Panc1 (cell line): ENCODE data around the gene RRP12. TPM values are rescaled to one million over a fixed set of nuclear protein-coding genes. Genes with fewer than 3 reads are reported as not detected.

Source experiments
- ATAC-seq: fragments of 200-7000 bp; cut with Tn5 transposase; 2 replicates; pipeline ENCODE4 v1.9.1; 2020; ENCODE audit warnings: mild to moderate bottlenecking, moderate library complexity
- BruUV-seq: library from RNA; stranded (reverse); fragments of 400-500 nt; replicated peaks from 2 replicates; lab custom pipeline; 2021; lab: Mats Ljungman, UMichigan
- CTCF ChIA-PET: fragments of 300-600 bp; sonication (Branson Sonifier 250); formaldehyde crosslinking; loops from one replicate; lab custom pipeline; 2022; ENCODE audit warnings: antibody characterized with exemption; lab: Charles Lee
- POLR2A ChIA-PET: fragments of 300-600 bp; sonication (Branson Sonifier 250); formaldehyde crosslinking; loops from one replicate; lab custom pipeline; 2022; ENCODE audit warnings: antibody characterized with exemption; lab: Charles Lee
- DNase-seq: peaks from one replicate; pipeline ENCODE4 v3.0.0-alpha.2; 2010; ENCODE audit warnings: low read depth, low spot score
- H3K27ac ChIP-seq: 2 replicates; pipeline ENCODE4 v1.5.1; 2011; ENCODE audit warnings: mild to moderate bottlenecking, low read length, inconsistent platforms
- H3K27me3 ChIP-seq: fragments of 200-500 bp; sonication (Bioruptor generic); 2 replicates; pipeline ENCODE4 v1.6.0; 2014; ENCODE audit warnings: low read length, inconsistent platforms; ENCODE audit not compliant: control insufficient read depth, insufficient read depth
- H3K36me3 ChIP-seq: fragments of 200-500 bp; sonication (Bioruptor generic); 2 replicates; pipeline ENCODE4 v1.5.1; 2014; ENCODE audit warnings: inconsistent platforms, mild to moderate bottlenecking, low read length, moderate library complexity; ENCODE audit not compliant: control insufficient read depth, insufficient read depth
- H3K4me1 ChIP-seq: 2 replicates; pipeline ENCODE4 v1.5.1; 2011; ENCODE audit warnings: inconsistent platforms, mild to moderate bottlenecking, low read length, moderate library complexity; ENCODE audit not compliant: control insufficient read depth, insufficient read depth
- H3K4me3 ChIP-seq, 2 experiments: 2 replicates each; pipeline ENCODE4 v1.5.1; 2011 to 2012; ENCODE audit warnings: low read depth in 2 of 2, low read length in 2 of 2, mild to moderate bottlenecking in 2 of 2, inconsistent platforms in 1 of 2, moderate library complexity in 1 of 2
- H3K9me3 ChIP-seq: fragments of 200-500 bp; sonication (Bioruptor generic); 2 replicates; pipeline ENCODE4 v1.5.1; 2014; ENCODE audit warnings: low read depth, mild to moderate bottlenecking, inconsistent platforms, low read length, moderate library complexity; ENCODE audit not compliant: control insufficient read depth, insufficient read depth
- CTCF ChIP-seq: fragments of 450-650 bp; IDR thresholded peaks from 2 replicates; pipeline ENCODE4 v1.5.1; 2017; ENCODE audit warnings: mild to moderate bottlenecking
- POLR2AphosphoS5 ChIP-seq: IDR thresholded peaks from 2 replicates; pipeline ENCODE4 v1.6.1; 2012; ENCODE audit warnings: mild to moderate bottlenecking, low read depth, low read length, moderate library complexity
- REST ChIP-seq, 2 experiments: IDR thresholded peaks; 2 replicates each; pipeline ENCODE4 v1.6.1; 2011 to 2012; ENCODE audit warnings: low read depth in 2 of 2, control low read depth in 1 of 2, low read length in 1 of 2, mild to moderate bottlenecking in 1 of 2, moderate library complexity in 1 of 2; ENCODE audit not compliant: insufficient read depth in 1 of 2
- SIN3A ChIP-seq: IDR thresholded peaks from 2 replicates; pipeline ENCODE4 v1.6.1; 2012; ENCODE audit warnings: low read depth, mild to moderate bottlenecking, low read length, moderate library complexity, borderline replicate concordance; ENCODE audit not compliant: insufficient read depth
- in situ Hi-C: cut with HindIII; loops from 2 replicates; pipeline ENCODE4 v1.10.0; 2016; ENCODE audit warnings: low sequenced_read_pairs, low pct_unique_long_range_greater_than_20kb
- intact Hi-C: fragments of 100-400 bp; cut with micrococcal nuclease; formaldehyde crosslinking; loops from one replicate; pipeline ENCODE4 v1.10.0; 2022; ENCODE audit not compliant: unreplicated experiment
- total RNA-seq: library from RNA; stranded (reverse); gene quantifications from one replicate; pipeline ENCODE4 v1.2.1, GENCODE V29; 2021; ENCODE audit not compliant: unreplicated experiment

Gene RRP12
- total RNA-seq, 1 experiment from 2014 or later: 94.9 TPM

DNA sequence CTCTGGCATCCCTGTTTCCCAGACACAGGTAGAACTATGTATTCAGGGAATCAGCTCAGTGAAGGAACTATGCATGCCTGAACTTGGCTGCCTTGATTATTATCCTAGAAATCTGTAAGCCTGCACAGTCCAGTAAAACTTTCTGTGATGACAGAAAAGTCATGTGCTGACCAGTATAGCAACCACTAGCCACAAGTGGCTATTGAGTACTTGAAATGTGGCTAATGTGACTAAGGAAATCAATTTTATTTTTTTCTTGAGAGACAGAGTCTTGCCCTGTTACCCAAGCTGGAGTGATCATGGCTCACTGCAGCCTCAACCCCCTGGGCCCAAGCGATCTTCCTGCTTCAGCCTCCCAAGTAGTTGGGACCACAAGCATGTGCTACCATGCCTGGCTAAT, 41.1 kb upstream of the RRP12 start:
- DNase-seq (no peak), ATAC-seq (no peak)
- intact Hi-C loops (no loop called here), in situ Hi-C loops (no loop called here)
- Histone ChIP-seq H3K27me3 (no peaks in the 10 kb centered on the region), H3K36me3 (no peaks in the 10 kb centered on the region; the same call in 1 of the 2 replicates), H3K4me3 (no peak overlapping the region), H3K27ac (no peak overlapping the region), H3K4me1 (peaks cover 12% of the 10 kb centered on the region), H3K9me3 (no peaks in the 10 kb centered on the region)
- POLR2A ChIA-PET: interaction anchor here (0.7 kb wide), 1 partner anchor 168 kb away, joined by 3 read pairs; no protein-coding TSS in a partner anchor
- TF ChIP-seq REST (IDR thresholded peaks at IDR 0.05; ENCODE audit: insufficient read depth in 1 of 2, low read depth in 2 of 2, low read length in 1 of 2): no peak
- TF ChIP-seq SIN3A: no peak
- CTCF ChIA-PET: no interaction called here
- BruUV-seq: no TSS peak

DNA sequence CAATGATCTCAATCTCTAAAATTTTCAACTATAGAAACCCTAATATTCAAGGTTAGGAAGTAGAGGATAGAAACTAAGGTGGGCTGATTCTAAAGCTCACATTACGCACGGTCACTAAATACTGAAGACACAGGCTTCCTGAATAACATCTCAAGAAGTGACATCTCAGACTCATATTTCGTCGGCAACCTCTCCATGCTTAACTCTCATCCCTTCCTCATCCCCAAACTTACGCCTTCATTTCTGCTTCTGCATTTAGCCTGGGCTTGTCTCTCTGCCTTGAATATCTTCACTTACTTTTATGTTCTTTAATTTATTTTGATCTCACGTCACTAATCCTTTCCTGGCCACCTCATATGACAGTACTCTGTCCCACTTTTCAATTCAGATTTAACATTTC, 34.1 kb upstream of the RRP12 start:
- DNase-seq (no peak), ATAC-seq (no peak)
- ChIA-PET POLR2A (no interaction called here), CTCF (no interaction called here)
- H3K4me1 ChIP-seq: no peaks in the 10 kb centered on the region
- BruUV-seq: no TSS peak
- TF ChIP-seq POLR2AphosphoS5 (no peak), SIN3A (no peak), REST (IDR thresholded peaks at IDR 0.05; ENCODE audit: insufficient read depth in 1 of 2, low read depth in 2 of 2, low read length in 1 of 2) (no peak), CTCF (no peak)
- H3K27me3 ChIP-seq: no peaks in the 10 kb centered on the region
- H3K9me3 ChIP-seq: no peaks in the 10 kb centered on the region
- no peak overlapping the region for H3K27ac ChIP-seq
- intact Hi-C loops: no loop called here
- in situ Hi-C loops: no loop called here
- peaks cover 19% of the 10 kb centered on the region for H3K36me3 ChIP-seq
- no peak overlapping the region for H3K4me3 ChIP-seq
